SKM-1 (cell line): ENCODE measurements around the gene BARHL1.

Experiments
- DNase-seq: peaks from one replicate; lab custom pipeline; 2025; ENCODE audit not compliant: unreplicated experiment; lab: John Stamatoyannopoulos, UW

BARHL1 gene

GRCh38 chr9:132586830-132587591 is 4.6 kb downstream of the BARHL1 start:
- DNase-seq: no peak

GRCh38 chr9:132587592-132587955 is 5.2 kb downstream of the BARHL1 start:
- DNase-seq: no peak

GRCh38 chr9:132588098-132588497 is 5.7 kb downstream of the BARHL1 start:
- DNase-seq: no peak

GRCh38 chr9:132588501-132589147 is 6.2 kb downstream of the BARHL1 start:
- DNase-seq: no peak

GRCh38 chr9:132589148-132590036 is 7.0 kb downstream of the BARHL1 start:
- DNase-seq: no peak

- no peak for DNase-seq
Measured at GRCh38 chr9:132590037-132590317, 7.6 kb downstream of the BARHL1 start.

GRCh38 chr9:132590318-132591182 is 8.1 kb downstream of the BARHL1 start:
- no peak for DNase-seq

GRCh38 chr9:132591244-132591643 is 8.8 kb downstream of the BARHL1 start:
- no peak for DNase-seq

GRCh38 chr9:132591751-132592314 is 9.4 kb downstream of the BARHL1 start:
- DNase-seq: no peak

GRCh38 chr9:132592451-132592850 is 10.0 kb downstream of the BARHL1 start:
- DNase-seq: no peak

GRCh38 chr9:132594412-132594811 is 12.0 kb downstream of the BARHL1 start:
- DNase-seq: no peak

GRCh38 chr9:132595319-132595718 is 12.9 kb downstream of the BARHL1 start:
- DNase-seq: no peak

- DNase-seq: no peak
Measured at GRCh38 chr9:132596200-132596599, 13.8 kb downstream of the BARHL1 start.

GRCh38 chr9:132597073-132597775 is 14.8 kb downstream of the BARHL1 start:
- DNase-seq: no peak

GRCh38 chr9:132600326-132600984 is 18.0 kb downstream of the BARHL1 start:
- DNase-seq: no peak

- no peak for DNase-seq
Measured at GRCh38 chr9:132602207-132602606, 19.8 kb downstream of the BARHL1 start.

GRCh38 chr9:132605387-132605786 is 23.0 kb downstream of the BARHL1 start:
- no peak for DNase-seq

- no peak for DNase-seq
Measured at GRCh38 chr9:132606066-132606465, 23.7 kb downstream of the BARHL1 start.

GRCh38 chr9:132609184-132609583 is 26.8 kb downstream of the BARHL1 start:
- no peak for DNase-seq

GRCh38 chr9:132609829-132610228 is 27.4 kb downstream of the BARHL1 start:
- DNase-seq: no peak
